T-cell (primary cell): ENCODE results near the gene SAMD1. TPM values are rescaled to one million over a fixed set of nuclear protein-coding genes. Genes with fewer than 3 reads are reported as not detected.

Source experiments
- ATAC-seq, 4 experiments: fragments of 200-7000 bp in 3 of 4; fragments of 150-1000 bp in 1 of 4; cut with Tn5 transposase; replicated peaks in 1 of 4; 1 replicate in 3 of 4; 2 replicates in 1 of 4; pipeline ENCODE4 v1.10.0; 2021; ENCODE audit warnings: moderate library complexity in 3 of 4, mild to moderate bottlenecking in 2 of 4, moderate number of reproducible peaks in 1 of 4
- CTCF ChIA-PET, 2 donors: fragments of 300-600 bp; sonication (Branson Sonifier 250); formaldehyde crosslinking; loops; one replicate each; lab custom pipeline; 2022; ENCODE audit warnings: antibody characterized with exemption in 2 of 2; lab: Charles Lee
- POLR2A ChIA-PET, 2 donors: fragments of 300-600 bp; sonication (Branson Sonifier 250); formaldehyde crosslinking; loops; one replicate each; lab custom pipeline; 2022; ENCODE audit warnings: antibody characterized with exemption in 2 of 2; lab: Charles Lee
- DNase-seq, 35 experiments: peaks; one replicate each; pipeline versions ENCODE4 v3.0.0 to v3.0.0-alpha.2; 2013 to 2023
- H3K27ac ChIP-seq: one replicate; pipeline ENCODE4 v1.5.1; 2013; ENCODE audit warnings: low read length
- H3K27me3 ChIP-seq, 2 experiments: replicated peaks in 1 of 2; 1 replicate in 1 of 2; 2 replicates in 1 of 2; pipeline versions ENCODE4 v1.6.1 to v1.7.0; 2013; ENCODE audit warnings: low read length in 1 of 2, mixed read lengths in 1 of 2; ENCODE audit not compliant: control insufficient read depth in 2 of 2, insufficient read depth in 2 of 2; ENCODE audit errors: extremely low read depth in 1 of 2
- H3K36me3 ChIP-seq, 2 donors: 1 replicate in 1 of 2; 2 replicates in 1 of 2; pipeline versions ENCODE4 v1.6.1 to v1.7.0; 2013; ENCODE audit warnings: low read length in 1 of 2; ENCODE audit not compliant: control insufficient read depth in 2 of 2, insufficient read depth in 1 of 2; ENCODE audit errors: extremely low read depth in 1 of 2
- H3K4me1 ChIP-seq, 2 experiments: 1 replicate in 1 of 2; 2 replicates in 1 of 2; pipeline versions ENCODE4 v1.6.1 to v1.7.0; 2013; ENCODE audit warnings: low read length in 2 of 2, mixed read lengths in 1 of 2; ENCODE audit not compliant: insufficient read depth in 2 of 2, control insufficient read depth in 1 of 2; ENCODE audit errors: extremely low read depth in 1 of 2
- H3K4me3 ChIP-seq, 2 donors: 1 replicate in 1 of 2; 2 replicates in 1 of 2; pipeline versions ENCODE4 v1.5.1 to v1.7.0; 2013; ENCODE audit warnings: mild to moderate bottlenecking in 2 of 2, low read length in 1 of 2, moderate library complexity in 1 of 2; ENCODE audit not compliant: control insufficient read depth in 1 of 2; ENCODE audit errors: extremely low read depth in 1 of 2
- H3K9me3 ChIP-seq: 2 replicates; pipeline ENCODE4 v1.7.0; 2013
- H3K27ac Mint-ChIP-seq, 2 donors: one replicate each; pipeline ENCODE4 v1.8.0; 2020 to 2021; ENCODE audit warnings: mild to moderate bottlenecking in 2 of 2, mixed read lengths in 2 of 2
- H3K27me3 Mint-ChIP-seq, 2 donors: one replicate each; pipeline ENCODE4 v1.8.0; 2021 to 2022; ENCODE audit warnings: mixed read lengths in 2 of 2
- H3K36me3 Mint-ChIP-seq: one replicate; pipeline ENCODE4 v1.8.0; 2021; ENCODE audit warnings: mixed read lengths
- H3K4me1 Mint-ChIP-seq, 3 donors: one replicate each; pipeline ENCODE4 v1.8.0; 2020 to 2022; ENCODE audit warnings: mixed read lengths in 3 of 3, mild to moderate bottlenecking in 1 of 3
- H3K4me3 Mint-ChIP-seq, 3 donors: one replicate each; pipeline ENCODE4 v1.8.0; 2020 to 2022; ENCODE audit warnings: mild to moderate bottlenecking in 3 of 3, mixed read lengths in 3 of 3, moderate library complexity in 3 of 3
- H3K9me3 Mint-ChIP-seq, 3 donors: one replicate each; pipeline ENCODE4 v1.8.0; 2020 to 2022; ENCODE audit warnings: mixed read lengths in 3 of 3
- WGBS: methylation state at CpG from one replicate; pipeline ENCODE4 v1.1.5; 2013; ENCODE audit warnings: missing lambda C conversion rate; ENCODE audit not compliant: insufficient coverage; 5-methylcytosine and 5-hydroxymethylcytosine counted together
- total RNA-seq, 35 experiments: library from RNA in 6 of 35; stranded (reverse) in 6 of 35; fragments of 120-200 nt in 1 of 35; gene quantifications; one replicate each; pipeline versions ENCODE4 v1.2.1 to v1.2.4 and lab custom pipeline; 2013 to 2026

SAMD1 gene
- total RNA-seq, 5 donors from 2014 or later (not counting 1 experiment from before 2014, with no cell fraction given): 38.9 to 75.0 (median 59.2) TPM

GRCh38 chr19:14061751-14062557 lies 28.6 kb downstream of the SAMD1 start, which contains the start of gene PALM3:
TSS of gene PALM3 (minus strand) at chr19:14062076. CDS start at chr19:14061980, 96 bp downstream.
- Histone ChIP-seq H3K36me3 (no peaks in the 10 kb centered on the region), H3K27ac (no peak within 1 kb of the TSS), H3K4me1 (peaks cover 3 to 24% of the 10 kb centered on the region in 2 experiments), H3K9me3 (no peaks in the 10 kb centered on the region), H3K4me3 (no peak within 1 kb of the TSS), H3K27me3 (peaks cover 4 to 56% of the 10 kb centered on the region in 2 experiments)
- H3K4me3 Mint-ChIP-seq: no peak within 1 kb of the TSS
- H3K9me3 Mint-ChIP-seq: no peaks in the 10 kb centered on the region
- no peaks in the 10 kb centered on the region for H3K36me3 Mint-ChIP-seq
- H3K27me3 Mint-ChIP-seq: peaks cover 19 to 33% of the 10 kb centered on the region in 2 donors
- no peak within 1 kb of the TSS for H3K27ac Mint-ChIP-seq
- ATAC-seq (no peak), DNase-seq (no peak)
- ChIA-PET CTCF (interaction anchor here (0.5 kb wide), 2 partner anchors 15 to 91 kb away, joined by 6 to 9 read pairs; no protein-coding TSS in a partner anchor), POLR2A (no interaction called here)
- WGBS: 88% methylated on average over 11 of the region's 19 CpGs
- peaks cover 14 to 21% (median 16%) of the 10 kb centered on the region in 3 donors for H3K4me1 Mint-ChIP-seq

GRCh38 chr19:14061081-14061749 lies 29.3 kb downstream of the SAMD1 start:
- CTCF ChIA-PET: interaction anchor here (0.6 kb wide), 4 partner anchors 17 to 173 kb away, joined by 4 to 6 read pairs (median 4); no protein-coding TSS in a partner anchor
- H3K9me3 ChIP-seq: no peaks in the 10 kb centered on the region
- 40% methylated on average over 1 of the region's 9 CpGs for WGBS
- peaks cover 19 to 33% of the 10 kb centered on the region in 2 donors for H3K27me3 Mint-ChIP-seq
- DNase-seq: no peak
- no peak overlapping the region for H3K4me3 ChIP-seq
- no peak for ATAC-seq
- H3K4me1 ChIP-seq: peaks cover 3 to 24% of the 10 kb centered on the region in 2 experiments
- no peaks in the 10 kb centered on the region for H3K36me3 ChIP-seq
- no peak overlapping the region for H3K4me3 Mint-ChIP-seq
- no peaks in the 10 kb centered on the region for H3K36me3 Mint-ChIP-seq
- POLR2A ChIA-PET: interaction anchor here in 1 of 2 donors (0.5 kb wide), 1 partner anchor 16 kb away, joined by 7 read pairs; no protein-coding TSS in a partner anchor
- no peak overlapping the region for H3K27ac Mint-ChIP-seq
- H3K9me3 Mint-ChIP-seq: no peaks in the 10 kb centered on the region
- peaks cover 14 to 23% (median 16%) of the 10 kb centered on the region in 3 donors for H3K4me1 Mint-ChIP-seq
- no peak overlapping the region for H3K27ac ChIP-seq
- H3K27me3 ChIP-seq: peaks cover 4 to 60% of the 10 kb centered on the region in 2 experiments

- Mint-ChIP-seq H3K4me3 (peak overlapping the region in 1 of 3 donors; percentile 35), H3K9me3 (no peaks in the 10 kb centered on the region), H3K27ac (no peak overlapping the region), H3K27me3 (peaks cover 19 to 33% of the 10 kb centered on the region in 2 donors), H3K36me3 (no peaks in the 10 kb centered on the region), H3K4me1 (peaks cover 14 to 24% (median 23%) of the 10 kb centered on the region in 3 donors)
- Histone ChIP-seq H3K4me1 (peaks cover 3 to 24% of the 10 kb centered on the region in 2 experiments), H3K36me3 (no peaks in the 10 kb centered on the region), H3K9me3 (no peaks in the 10 kb centered on the region), H3K27ac (no peak overlapping the region), H3K27me3 (peaks cover 4 to 61% of the 10 kb centered on the region in 2 experiments), H3K4me3 (no peak overlapping the region)
- ChIA-PET POLR2A (interaction anchor here in 1 of 2 donors (0.6 kb wide), 1 partner anchor 12 kb away, joined by 4 read pairs; no protein-coding TSS in a partner anchor), CTCF (interaction anchor here (1.0 to 1.7 kb wide), 6 partner anchors 10 to 77 kb away, joined by 3 to 6 read pairs (median 4); partner anchors contain the start of gene ASF1B (in 1 of the 2))
- WGBS: 65% methylated on average over 5 of the region's 8 CpGs
- DNase-seq: no peak
- no peak for ATAC-seq
These were observed 30.8 kb downstream of the SAMD1 start for GRCh38 chr19:14059652-14060155.

DNA sequence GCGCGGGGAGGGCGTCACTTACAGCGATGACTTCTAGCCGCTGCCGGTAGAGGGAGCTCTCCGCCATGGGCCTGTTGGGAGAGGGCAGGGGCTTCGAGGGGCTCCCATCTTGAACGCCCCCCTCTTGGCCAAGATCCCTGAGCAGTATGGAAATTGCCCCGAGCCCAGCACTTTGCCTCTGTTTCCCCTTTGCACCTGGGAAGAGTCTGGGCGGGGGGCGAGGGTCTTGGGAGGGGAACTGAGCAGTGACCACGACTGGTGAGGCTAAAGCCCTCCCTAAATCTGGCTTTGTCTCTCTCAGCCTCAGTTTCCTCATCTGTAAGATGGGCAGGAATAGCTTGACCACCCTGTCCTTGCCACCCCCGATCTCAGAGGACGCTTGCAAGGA lies 31.5 kb downstream of the SAMD1 start:
- H3K27me3 Mint-ChIP-seq: peaks cover 19 to 33% of the 10 kb centered on the region in 2 donors
- peaks cover 4 to 61% of the 10 kb centered on the region in 2 experiments for H3K27me3 ChIP-seq

GRCh38 chr19:14058182-14059092 lies 32.1 kb downstream of the SAMD1 start:
- Mint-ChIP-seq H3K4me1 (peaks cover 14 to 32% (median 23%) of the 10 kb centered on the region in 3 donors), H3K9me3 (no peaks in the 10 kb centered on the region), H3K27ac (peak overlapping the region in 1 of 2 donors; percentile 38), H3K4me3 (peak overlapping the region; percentile 57 to 75 (median 65)), H3K27me3 (peaks cover 19 to 33% of the 10 kb centered on the region in 2 donors), H3K36me3 (no peaks in the 10 kb centered on the region)
- POLR2A ChIA-PET: interaction anchor here in 1 of 2 donors (0.5 to 0.6 kb wide), 2 partner anchors 9 to 327 kb away, joined by 4 to 10 read pairs; no protein-coding TSS in a partner anchor
- peaks cover 0 to under 1% of the 10 kb centered on the region in 2 donors for H3K36me3 ChIP-seq
- peaks cover 4 to 61% of the 10 kb centered on the region in 2 experiments for H3K27me3 ChIP-seq
- DNase-seq: no peak
- no peak for ATAC-seq
- CTCF ChIA-PET: interaction anchor here (0.6 to 1.7 kb wide), 10 partner anchors 10 to 126 kb away, joined by 3 to 6 read pairs (median 3); partner anchors contain the start of gene ASF1B (in 1 of the 2)
- H3K4me3 ChIP-seq: no peak overlapping the region
- H3K4me1 ChIP-seq: peaks cover 3 to 24% of the 10 kb centered on the region in 2 experiments
- H3K27ac ChIP-seq: no peak overlapping the region
- 26% methylated on average over 16 of the region's 17 CpGs for WGBS
- H3K9me3 ChIP-seq: no peaks in the 10 kb centered on the region

More for the DNA sequence above, 31.5 kb downstream of the SAMD1 start:
- H3K27ac ChIP-seq: no peak overlapping the region
- no peak overlapping the region for H3K27ac Mint-ChIP-seq
- H3K4me3 ChIP-seq: no peak overlapping the region
- no peaks in the 10 kb centered on the region for H3K9me3 ChIP-seq
- peak in 1 of 4 experiments; percentile 61 for ATAC-seq
- H3K36me3 Mint-ChIP-seq: no peaks in the 10 kb centered on the region
- peak in 26 of 35 experiments; percentile 5 to 72 (median 45) for DNase-seq
- ChIA-PET POLR2A (interaction anchor here in 1 of 2 donors (0.5 kb wide), 1 partner anchor 10 kb away, joined by 10 read pairs; no protein-coding TSS in a partner anchor), CTCF (interaction anchor here (0.6 to 1.7 kb wide), 11 partner anchors 10 to 125 kb away, joined by 3 to 6 read pairs (median 3); partner anchors contain the start of gene ASF1B (in 1 of the 2))
- H3K36me3 ChIP-seq: no peaks in the 10 kb centered on the region
- WGBS: 0% methylated on average over 9 of the region's 15 CpGs
- peaks cover 14 to 28% (median 23%) of the 10 kb centered on the region in 3 donors for H3K4me1 Mint-ChIP-seq
- peaks cover 3 to 24% of the 10 kb centered on the region in 2 experiments for H3K4me1 ChIP-seq
- no peaks in the 10 kb centered on the region for H3K9me3 Mint-ChIP-seq
- H3K4me3 Mint-ChIP-seq: peak overlapping the region; percentile 21 to 75 (median 37)
